Hepatocyte (in vitro differentiated cells): ENCODE results near the gene STAC.

Source experiments
- EZH2 ChIP-seq: fragments of 200-600 bp; sonication (generic); IDR thresholded peaks from 2 replicates; pipeline ENCODE4 v1.6.1; 2016; ENCODE audit warnings: antibody characterized with exemption, mild to moderate bottlenecking, borderline replicate concordance
- TF ChIP-seq, protein P1 (sequence below): fragments of 200-600 bp; sonication (generic); IDR thresholded peaks from 2 replicates; pipeline ENCODE4 v1.5.1; 2016; ENCODE audit warnings: antibody characterized with exemption, mild to moderate bottlenecking; ENCODE audit not compliant: poor library complexity

DNA sequence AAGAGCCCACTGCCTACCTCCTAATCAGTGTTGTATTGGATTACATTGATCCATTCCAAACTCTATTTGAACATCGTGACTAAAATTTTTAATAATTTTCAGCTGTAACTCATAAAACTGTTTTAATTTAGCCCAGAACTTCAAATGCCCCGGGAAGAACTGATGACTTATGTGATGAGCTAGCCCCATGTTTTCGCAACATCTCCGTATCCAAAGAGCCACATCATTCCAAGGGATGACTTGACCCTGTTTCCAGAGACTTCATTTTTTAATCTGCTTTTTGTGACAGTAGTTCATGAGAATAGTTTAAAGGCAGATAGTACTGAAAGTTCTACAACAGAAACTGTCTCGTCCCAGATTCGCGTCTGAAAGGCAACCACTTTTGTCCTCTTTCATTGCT lies 97.4 kb downstream of the STAC start:
- TF ChIP-seq EZH2, result no peak
- TF ChIP-seq, protein P1, sequence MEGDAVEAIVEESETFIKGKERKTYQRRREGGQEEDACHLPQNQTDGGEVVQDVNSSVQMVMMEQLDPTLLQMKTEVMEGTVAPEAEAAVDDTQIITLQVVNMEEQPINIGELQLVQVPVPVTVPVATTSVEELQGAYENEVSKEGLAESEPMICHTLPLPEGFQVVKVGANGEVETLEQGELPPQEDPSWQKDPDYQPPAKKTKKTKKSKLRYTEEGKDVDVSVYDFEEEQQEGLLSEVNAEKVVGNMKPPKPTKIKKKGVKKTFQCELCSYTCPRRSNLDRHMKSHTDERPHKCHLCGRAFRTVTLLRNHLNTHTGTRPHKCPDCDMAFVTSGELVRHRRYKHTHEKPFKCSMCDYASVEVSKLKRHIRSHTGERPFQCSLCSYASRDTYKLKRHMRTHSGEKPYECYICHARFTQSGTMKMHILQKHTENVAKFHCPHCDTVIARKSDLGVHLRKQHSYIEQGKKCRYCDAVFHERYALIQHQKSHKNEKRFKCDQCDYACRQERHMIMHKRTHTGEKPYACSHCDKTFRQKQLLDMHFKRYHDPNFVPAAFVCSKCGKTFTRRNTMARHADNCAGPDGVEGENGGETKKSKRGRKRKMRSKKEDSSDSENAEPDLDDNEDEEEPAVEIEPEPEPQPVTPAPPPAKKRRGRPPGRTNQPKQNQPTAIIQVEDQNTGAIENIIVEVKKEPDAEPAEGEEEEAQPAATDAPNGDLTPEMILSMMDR, result no peak
